Endothelial cell of umbilical vein (primary cell): ENCODE results near the gene COPS9. TPM values are rescaled to one million over a fixed set of nuclear protein-coding genes. Genes with fewer than 3 reads are reported as not detected.

Experiments used
- BruUV-seq: library from RNA; stranded (reverse); fragments of 400-500 nt; replicated peaks from 2 replicates; lab custom pipeline; 2021; lab: Mats Ljungman, UMichigan
- CTCF ChIA-PET: fragments of 300-600, 350-600 bp; sonication (Branson Sonifier 250); formaldehyde crosslinking; loops from one replicate; lab custom pipeline; 2021; ENCODE audit warnings: antibody characterized with exemption, inconsistent platforms; lab: Charles Lee
- POLR2A ChIA-PET: fragments of 300-600, 350-600 bp; sonication (Branson Sonifier 250); formaldehyde crosslinking; loops from one replicate; lab custom pipeline; 2021; ENCODE audit warnings: antibody characterized with exemption, inconsistent platforms; lab: Charles Lee
- DNase-seq: peaks from one replicate; pipeline ENCODE4 v3.0.0-alpha.2; 2011; ENCODE audit warnings: low read depth, low spot score
- FAIRE-seq: peaks from 2 replicates; lab custom pipeline; 2011; peaks lifted over from hg19 to GRCh38; lab: Jason Lieb, UNC
- H2AFZ ChIP-seq: 2 replicates; pipeline ENCODE4 v1.6.0; 2012; ENCODE audit warnings: low read depth, low read length, control low read depth, inconsistent platforms
- H3K27ac ChIP-seq: 2 replicates; pipeline ENCODE4 v1.5.1; 2011; ENCODE audit warnings: low read depth, mild to moderate bottlenecking, control low read depth, low read length, moderate library complexity; ENCODE audit not compliant: insufficient read depth
- H3K27me3 ChIP-seq, 2 experiments: 2 replicates each; pipeline versions ENCODE4 v1.6.0 to v1.6.1; 2011; ENCODE audit warnings: low read length in 2 of 2, mixed read lengths in 1 of 2; ENCODE audit not compliant: control insufficient read depth in 2 of 2, insufficient read depth in 2 of 2
- H3K36me3 ChIP-seq, 2 experiments: 2 replicates in 1 of 2; 3 replicates in 1 of 2; pipeline ENCODE4 v1.5.1; 2011; ENCODE audit warnings: low read length in 2 of 2, mild to moderate bottlenecking in 1 of 2, moderate library complexity in 1 of 2; ENCODE audit not compliant: control insufficient read depth in 2 of 2, insufficient read depth in 2 of 2; ENCODE audit errors: extremely low read depth in 1 of 2
- H3K4me1 ChIP-seq: 3 replicates; pipeline ENCODE4 v1.5.1; 2011; ENCODE audit warnings: mild to moderate bottlenecking, low read length; ENCODE audit not compliant: control insufficient read depth, insufficient read depth; ENCODE audit errors: extremely low read depth
- H3K4me2 ChIP-seq: 2 replicates; pipeline ENCODE4 v1.6.1; 2011; ENCODE audit warnings: low read length, control low read depth, mixed read lengths; ENCODE audit not compliant: insufficient read depth
- H3K4me3 ChIP-seq, 3 experiments: fragments of 200-600 bp in 1 of 3; sonication (generic), shearing (Covaris generic) in 1 of 3; replicated peaks in 1 of 3; 2 replicates each; pipeline ENCODE4 v1.5.1; 2011 to 2016; ENCODE audit warnings: control low read depth in 3 of 3, low read length in 3 of 3, mild to moderate bottlenecking in 2 of 3, inconsistent platforms in 1 of 3, low read depth in 1 of 3, moderate library complexity in 1 of 3; ENCODE audit not compliant: insufficient read depth in 1 of 3
- H3K79me2 ChIP-seq: 2 replicates; pipeline ENCODE4 v1.6.0; 2012; ENCODE audit warnings: low read length, inconsistent platforms; ENCODE audit not compliant: control insufficient read depth, insufficient read depth
- H3K9ac ChIP-seq: replicated peaks from 2 replicates; pipeline ENCODE3; 2011; ENCODE audit warnings: low read length, control low read depth; ENCODE audit not compliant: insufficient read depth; ENCODE audit errors: extremely low read depth
- H3K9me1 ChIP-seq: replicated peaks from 3 replicates; pipeline ENCODE4 v1.6.0; 2011; ENCODE audit warnings: mild to moderate bottlenecking, low read length; ENCODE audit not compliant: control insufficient read depth, insufficient read depth; ENCODE audit errors: extremely low read depth
- H3K9me3 ChIP-seq: replicated peaks from 2 replicates; pipeline ENCODE4 v1.5.1; 2012; ENCODE audit warnings: low read length, inconsistent platforms; ENCODE audit not compliant: control insufficient read depth, insufficient read depth
- H4K20me1 ChIP-seq: replicated peaks from 2 replicates; pipeline ENCODE3; 2011; ENCODE audit warnings: mild to moderate bottlenecking, low read length; ENCODE audit not compliant: control insufficient read depth, insufficient read depth; ENCODE audit errors: extremely low read depth
- CTCF ChIP-seq, 2 donors: IDR thresholded peaks; 1 replicate in 1 of 2; 2 replicates in 1 of 2; pipeline ENCODE4 v1.5.1; 2011; ENCODE audit warnings: low read length in 2 of 2, mild to moderate bottlenecking in 2 of 2, moderate library complexity in 2 of 2, control low read depth in 1 of 2, inconsistent platforms in 1 of 2, low read depth in 1 of 2; ENCODE audit not compliant: insufficient read depth in 1 of 2; ENCODE audit errors: extremely low read depth in 1 of 2
- EZH2 ChIP-seq: IDR thresholded peaks from 2 replicates; pipeline ENCODE4 v1.6.1; 2012; ENCODE audit warnings: borderline replicate concordance, low read depth, mild to moderate bottlenecking, moderate library complexity, low read length, inconsistent platforms; ENCODE audit not compliant: severe bottlenecking
- FOS ChIP-seq: IDR thresholded peaks from 2 replicates; pipeline ENCODE4 v1.6.1; 2011; ENCODE audit warnings: mild to moderate bottlenecking, low read length, moderate library complexity, borderline replicate concordance; ENCODE audit not compliant: insufficient read depth
- GATA2 ChIP-seq: IDR thresholded peaks from 2 replicates; pipeline ENCODE4 v1.7.0; 2011; ENCODE audit warnings: low read depth, mild to moderate bottlenecking, moderate library complexity, mixed read lengths, low read length; ENCODE audit not compliant: insufficient read length, insufficient read depth
- JUN ChIP-seq: IDR thresholded peaks from 2 replicates; pipeline ENCODE4 v1.6.1; 2011; ENCODE audit warnings: borderline replicate concordance, low read depth; ENCODE audit not compliant: insufficient read length, insufficient read depth
- MYC ChIP-seq: IDR thresholded peaks from one replicate; pipeline ENCODE4 v1.6.1; 2011; ENCODE audit warnings: mild to moderate bottlenecking, low read depth, low read length
- POLR2A ChIP-seq: IDR thresholded peaks from 2 replicates; pipeline ENCODE4 v1.6.1; 2012; ENCODE audit warnings: low read depth, mild to moderate bottlenecking, control low read depth, low read length
- POLR2AphosphoS5 ChIP-seq: IDR thresholded peaks from 2 replicates; pipeline ENCODE4 v1.6.1; 2012; ENCODE audit warnings: low read depth, mild to moderate bottlenecking, control low read depth, low read length, moderate library complexity; ENCODE audit not compliant: insufficient read depth
- dilution Hi-C: fragments of 300-500 bp; cut with MboI; formaldehyde crosslinking; loops from one replicate; pipeline ENCODE4 v1.15.0; 2019; ENCODE audit warnings: low sequenced_read_pairs; ENCODE audit not compliant: extremely low pct_ligation_motif_present
- intact Hi-C: fragments of 100-400 bp; cut with micrococcal nuclease; formaldehyde crosslinking; loops from one replicate; pipeline ENCODE4 v1.10.0; 2022
- polyA plus RNA-seq, 4 experiments: library from polyadenylated mRNA; depleted of rRNA in 3 of 4; stranded (reverse) in 3 of 4; unstranded in 1 of 4; fragments of >200 nt; gene quantifications; 2 replicates each; pipeline versions ENCODE4 v1.2.1 to v1.2.3, GENCODE V29; 2011 to 2012; ENCODE audit warnings: missing spikeins in 1 of 4
- total RNA-seq: library from RNA; stranded (reverse); gene quantifications from 2 replicates; pipeline ENCODE4 v1.2.3, GENCODE V29; 2021
- TF ChIP-seq, protein P1 (sequence below): IDR thresholded peaks from 2 replicates; pipeline ENCODE4 v1.6.1; 2011; ENCODE audit not compliant: insufficient read depth, insufficient read length

COPS9 gene
- total and polyA plus RNA-seq, 2 donors (not counting 3 experiments of a cell fraction or from before 2014, with no cell fraction given) = 196 to 361 TPM

DNA sequence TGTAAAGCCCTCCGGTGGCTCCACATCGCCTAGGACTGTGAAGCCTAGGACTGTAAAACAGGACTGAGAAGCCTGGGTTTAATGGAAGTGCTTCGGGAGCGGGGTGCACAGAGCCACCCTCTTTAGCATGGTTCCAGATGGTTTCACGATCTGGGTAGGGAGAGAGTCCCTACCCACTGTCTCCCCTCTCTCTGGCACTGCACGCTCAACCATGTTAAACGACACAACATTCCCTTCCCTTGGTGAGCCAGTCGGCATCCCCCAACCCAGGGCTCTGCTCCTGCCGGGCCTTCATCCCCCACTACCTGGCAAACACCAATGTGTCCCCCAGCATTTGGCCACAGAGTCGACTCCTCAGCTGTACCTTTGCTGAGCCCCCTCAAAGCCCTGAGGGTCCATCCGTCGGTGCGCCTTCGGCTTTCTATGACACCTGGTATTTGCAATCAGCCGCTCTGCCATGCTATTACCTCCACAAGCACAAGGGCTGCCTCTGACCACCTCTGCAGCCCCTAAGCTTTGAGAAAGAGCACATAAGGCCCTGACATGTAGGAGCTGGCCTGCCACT lies 1.1 kb downstream of the COPS9 start:
- POLR2A ChIA-PET = no interaction called here
- H3K9me1 ChIP-seq = no peaks in the 10 kb centered on the region
- H3K4me1 ChIP-seq = peaks cover 9% of the 10 kb centered on the region
- H3K79me2 ChIP-seq = peaks cover 23% of the 10 kb centered on the region
- no peaks in the 10 kb centered on the region for H3K9me3 ChIP-seq
- intact Hi-C loops (loop anchor here (2.0 to 5.0 kb wide), 2 partner anchors 434 to 733 kb away; partner anchors contain the start of genes HDAC4 and RNPEPL1), dilution Hi-C loops (no loop called here)
- TSS peak; percentile 34 for BruUV-seq
- peak overlapping the region; percentile 91 for H3K4me2 ChIP-seq
- peaks cover 5 to 19% of the 10 kb centered on the region in 2 experiments for H3K36me3 ChIP-seq
- peak overlapping the region; percentile 42 to 71 (median 59) for H3K4me3 ChIP-seq
- no peak for TF ChIP-seq EZH2
- TF ChIP-seq GATA2 = no peak
- no peak for TF ChIP-seq POLR2AphosphoS5
- TF ChIP-seq FOS = no peak
- no peak for TF ChIP-seq CTCF (IDR thresholded peaks at IDR 0.05; ENCODE audit: extremely low read depth in 1 of 2, insufficient read depth in 1 of 2, low read depth in 1 of 2, low read length in 2 of 2)
- TF ChIP-seq, protein P1, sequence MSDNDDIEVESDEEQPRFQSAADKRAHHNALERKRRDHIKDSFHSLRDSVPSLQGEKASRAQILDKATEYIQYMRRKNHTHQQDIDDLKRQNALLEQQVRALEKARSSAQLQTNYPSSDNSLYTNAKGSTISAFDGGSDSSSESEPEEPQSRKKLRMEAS = no peak
- no peak for TF ChIP-seq JUN
- TF ChIP-seq POLR2A = no peak
- no peak for TF ChIP-seq MYC
- H2AFZ ChIP-seq = no peak overlapping the region
- no peaks in the 10 kb centered on the region for H4K20me1 ChIP-seq
- no peak overlapping the region for H3K27ac ChIP-seq
- no peaks in the 10 kb centered on the region for H3K27me3 ChIP-seq
- no peak for DNase-seq
- peak overlapping the region; percentile 94 for H3K9ac ChIP-seq
- no peak for FAIRE-seq
- CTCF ChIA-PET = interaction anchor here (0.6 kb wide), 1 partner anchor 9 kb away, joined by 3 read pairs; no protein-coding TSS in a partner anchor
